HepG2 (cell line): ENCODE results near the gene HIPK2. TPM values are rescaled to one million over a fixed set of nuclear protein-coding genes. Genes with fewer than 3 reads are reported as not detected.

Experiments
- ATAC-seq: fragments of 200-7000 bp; cut with Tn5 transposase; 3 replicates; pipeline ENCODE4 v1.9.1; 2020; ENCODE audit warnings: mild to moderate bottlenecking, moderate library complexity
- BruUV-seq: library from RNA; stranded (reverse); fragments of 400-500 nt; replicated peaks from 2 replicates; lab custom pipeline; 2021; lab: Mats Ljungman, UMichigan
- CTCF ChIA-PET: fragments of 300-600 bp; formaldehyde crosslinking; extraction: SDS; loops from one replicate; lab custom pipeline; 2021; ENCODE audit warnings: low total read pairs, inconsistent platforms, low intra/inter-chr PET ratio; lab: Yijun Ruan, JAX
- POLR2A ChIA-PET: fragments of 350-600 bp; sonication (Branson Sonifier 250); formaldehyde crosslinking; loops from one replicate; lab custom pipeline; 2020; ENCODE audit warnings: antibody characterized with exemption, inconsistent platforms; lab: Yijun Ruan, JAX
- DNase-seq: peaks from one replicate; pipeline ENCODE4 v3.0.0-alpha.2; 2015; ENCODE audit warnings: low spot score
- FAIRE-seq: peaks from 3 replicates; lab custom pipeline; 2011; peaks lifted over from hg19 to GRCh38; lab: Jason Lieb, UNC
- H2AFZ ChIP-seq: one replicate; pipeline ENCODE4 v1.6.1; 2011; ENCODE audit warnings: low read length, inconsistent platforms
- H3K27ac ChIP-seq: fragments of 300-600 bp; 3 replicates; pipeline ENCODE4 v1.8.0; 2011; ENCODE audit warnings: mixed run types, mild to moderate bottlenecking, mixed read lengths, low read length, inconsistent platforms; ENCODE audit not compliant: insufficient read depth; ENCODE audit errors: extremely low read length
- H3K27me3 ChIP-seq, 2 experiments: fragments of 200-600 bp in 1 of 2; 2 replicates in 1 of 2; 3 replicates in 1 of 2; pipeline versions ENCODE4 v1.6.0 to v1.8.0; 2011; ENCODE audit warnings: low read length in 2 of 2, mild to moderate bottlenecking in 2 of 2, moderate library complexity in 2 of 2, inconsistent platforms in 1 of 2; ENCODE audit not compliant: insufficient read depth in 2 of 2, control insufficient read depth in 1 of 2
- H3K36me3 ChIP-seq, 2 experiments: fragments of 200-600 bp in 1 of 2; replicated peaks in 1 of 2; 2 replicates in 1 of 2; 3 replicates in 1 of 2; pipeline versions ENCODE4 v1.5.1 to v1.8.0; 2011; ENCODE audit warnings: low read length in 2 of 2, inconsistent platforms in 1 of 2; ENCODE audit not compliant: insufficient read depth in 2 of 2, control insufficient read depth in 1 of 2
- H3K4me1 ChIP-seq: 2 replicates; pipeline ENCODE4 v1.5.1; 2012; ENCODE audit warnings: low read length, inconsistent platforms; ENCODE audit not compliant: insufficient read depth
- H3K4me2 ChIP-seq: 2 replicates; pipeline ENCODE4 v1.6.0; 2011; ENCODE audit warnings: low read depth, low read length, inconsistent platforms
- H3K4me3 ChIP-seq, 3 experiments: fragments of 200-600 bp in 1 of 3; sonication (generic), shearing (Covaris generic) in 1 of 3; replicated peaks in 1 of 3; 2 replicates each; pipeline ENCODE4 v1.5.1; 2011 to 2016; ENCODE audit warnings: low read length in 3 of 3, inconsistent platforms in 2 of 3, low read depth in 2 of 3, mild to moderate bottlenecking in 2 of 3, control low read depth in 1 of 3, mixed read lengths in 1 of 3; ENCODE audit not compliant: insufficient read depth in 1 of 3
- H3K79me2 ChIP-seq: one replicate; pipeline ENCODE4 v1.6.1; 2011; ENCODE audit warnings: low read length, inconsistent platforms; ENCODE audit not compliant: insufficient read depth
- H3K9ac ChIP-seq: 2 replicates; pipeline ENCODE4 v1.6.0; 2011; ENCODE audit warnings: mild to moderate bottlenecking, low read depth, low read length, inconsistent platforms; ENCODE audit not compliant: insufficient read depth
- H3K9me3 ChIP-seq: 2 replicates; pipeline ENCODE4 v1.5.1; 2012; ENCODE audit warnings: mild to moderate bottlenecking, low read length
- H4K20me1 ChIP-seq: 2 replicates; pipeline ENCODE4 v1.6.0; 2011; ENCODE audit warnings: inconsistent platforms, mild to moderate bottlenecking, low read length, moderate library complexity; ENCODE audit not compliant: insufficient read depth
- HOXA7 ChIP-seq: sonication (generic); formaldehyde crosslinking; IDR thresholded peaks from 2 replicates; pipeline ENCODE4 v1.8.1; 2022; ENCODE audit warnings: mild to moderate bottlenecking, missing genetic modification reagents, moderate library complexity
- NCOA1 ChIP-seq: sonication (generic); formaldehyde crosslinking; IDR thresholded peaks from 2 replicates; pipeline ENCODE4 v1.9.0; 2021; ENCODE audit warnings: missing genetic modification reagents
- NFIB ChIP-seq: sonication (generic); formaldehyde crosslinking; IDR thresholded peaks from 2 replicates; pipeline ENCODE4 v1.9.0; 2021; ENCODE audit warnings: missing genetic modification reagents, mild to moderate bottlenecking, borderline replicate concordance
- NFYC ChIP-seq: IDR thresholded peaks from 2 replicates; pipeline ENCODE4 v1.6.1; 2016; ENCODE audit warnings: missing genetic modification reagents, missing compliant biosample characterization
- ZFP36 ChIP-seq: fragments of 150-350 bp; IDR thresholded peaks from 2 replicates; pipeline ENCODE4 v1.6.1; 2018; ENCODE audit warnings: borderline replicate concordance, low read length, low read depth; ENCODE audit not compliant: partially characterized antibody
- ZFP41 ChIP-seq: sonication (generic); formaldehyde crosslinking; IDR thresholded peaks from 2 replicates; pipeline ENCODE4 v1.4.0; 2020; ENCODE audit warnings: mild to moderate bottlenecking, missing genetic modification reagents, borderline replicate concordance
- ZNF552 ChIP-seq: sonication (generic); formaldehyde crosslinking; IDR thresholded peaks from 2 replicates; pipeline ENCODE4 v1.9.0; 2022; ENCODE audit warnings: missing genetic modification reagents, mild to moderate bottlenecking, borderline replicate concordance
- ZNF772 ChIP-seq: sonication (generic); formaldehyde crosslinking; IDR thresholded peaks from 2 replicates; pipeline ENCODE4 v1.5.0; 2020; ENCODE audit warnings: mild to moderate bottlenecking, missing genetic modification reagents
- WGBS: methylation state at CpG from one replicate; pipeline ENCODE4 v1.1.6; 2017; ENCODE audit warnings: low lambda C conversion rate; 5-methylcytosine and 5-hydroxymethylcytosine counted together
- in situ Hi-C: cut with HindIII; loops from 2 replicates; pipeline ENCODE4 v1.10.0; 2017; ENCODE audit warnings: low pct_unique_long_range_greater_than_20kb; ENCODE audit not compliant: extremely low pct_ligation_motif_present
- intact Hi-C: fragments of 100-400 bp; cut with micrococcal nuclease; formaldehyde crosslinking; loops from one replicate; pipeline ENCODE4 v1.10.0; 2022; ENCODE audit not compliant: unreplicated experiment
- polyA plus RNA-seq, 8 experiments: library from polyadenylated mRNA; depleted of rRNA in 3 of 8; stranded (reverse) in 7 of 8; unstranded in 1 of 8; fragments of >200 nt; fragmentation: Illumina TruSeq in 4 of 8; extraction: Trizol in 4 of 8; gene quantifications; 2 replicates each; pipeline versions ENCODE4 v1.2.1 to v1.2.3, GENCODE V29; 2011 to 2016; ENCODE audit warnings: low read depth in 4 of 8, missing spikeins in 1 of 8, mixed read lengths in 1 of 8; ENCODE audit not compliant: insufficient read depth in 1 of 8
- total RNA-seq, 5 experiments: library from RNA; depleted of rRNA; stranded (reverse); fragments of >200 nt; fragmentation: Illumina TruSeq; extraction: Trizol; gene quantifications; 2 replicates each; pipeline ENCODE4 v1.2.3, GENCODE V29; 2016; ENCODE audit warnings: low read depth in 1 of 5
- TF ChIP-seq, protein P1 (sequence below): sonication (generic); formaldehyde crosslinking; IDR thresholded peaks from 2 replicates; pipeline ENCODE4 v1.8.0; 2023; ENCODE audit warnings: mild to moderate bottlenecking, missing genetic modification reagents
- TF ChIP-seq, protein P2 (sequence below): sonication (generic); formaldehyde crosslinking; IDR thresholded peaks from 2 replicates; pipeline ENCODE4 v1.9.0; 2021; ENCODE audit warnings: mild to moderate bottlenecking, missing genetic modification reagents
- TF ChIP-seq, protein P3 (sequence below): sonication (generic); formaldehyde crosslinking; conservative IDR thresholded peaks from 2 replicates; pipeline ENCODE4 v1.5.0; 2020; ENCODE audit warnings: missing genetic modification reagents
- TF ChIP-seq, protein P4 (sequence below): sonication (generic); formaldehyde crosslinking; IDR thresholded peaks from 2 replicates; pipeline ENCODE4 v1.8.1; 2023; ENCODE audit warnings: mild to moderate bottlenecking, moderate library complexity, missing genetic modification reagents

HIPK2 gene
- total and polyA plus RNA-seq, 2 of the 13 experiments (the other 11 are each of a cell fraction or from before 2014, with no cell fraction given) = 14.4 to 20.2 TPM

DNA sequence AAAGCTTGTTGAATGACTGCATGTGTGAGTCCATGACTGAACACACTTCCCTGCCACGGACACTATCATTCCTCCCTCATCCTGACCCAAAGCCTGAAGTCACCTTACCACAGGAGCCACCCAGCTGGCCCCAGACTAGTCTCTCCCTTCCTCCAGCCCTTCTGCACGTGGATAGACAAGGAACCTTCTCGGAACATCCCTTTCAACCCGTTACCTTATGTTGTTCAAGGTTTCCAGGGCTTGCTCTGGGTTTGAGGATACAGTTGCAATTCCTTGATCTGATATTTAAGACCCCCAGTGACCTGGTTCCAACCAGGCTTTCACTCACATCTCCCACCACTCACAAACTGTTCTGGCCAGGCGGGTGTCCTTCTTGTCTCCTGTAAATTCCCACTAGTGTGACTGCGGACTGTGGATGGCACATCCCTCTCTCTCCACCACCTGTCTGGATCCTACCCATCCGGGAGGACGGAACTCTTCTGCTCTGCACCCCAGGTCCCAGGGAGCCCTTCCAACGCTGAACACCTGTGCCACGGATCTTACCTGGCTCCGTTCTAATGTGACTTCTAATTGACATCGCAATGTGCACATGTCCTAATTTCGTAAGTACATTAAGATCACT lies 62.5 kb downstream of the HIPK2 start:
- Histone ChIP-seq H3K36me3 (peaks cover 30 to 64% of the 10 kb centered on the region in 2 experiments), H3K4me1 (peaks cover 25% of the 10 kb centered on the region), H3K4me3 (no peak overlapping the region), H3K9ac (no peak overlapping the region), H3K79me2 (peaks cover 36% of the 10 kb centered on the region), H3K9me3 (no peaks in the 10 kb centered on the region), H3K4me2 (no peak overlapping the region), H3K27ac (no peak overlapping the region), H4K20me1 (0 out of 2 replicates have a peak, but pooled peaks cover 2% of the 10 kb centered on the region), H2AFZ (no peak overlapping the region), H3K27me3 (no peaks in the 10 kb centered on the region)
- WGBS = 95% methylated on average over 13 of the region's 13 CpGs
- in situ Hi-C loops (no loop called here), intact Hi-C loops (no loop called here)
- no peak for FAIRE-seq
- POLR2A ChIA-PET = no interaction called here
- CTCF ChIA-PET = no interaction called here
- no peak for ATAC-seq
- no TSS peak for BruUV-seq
- DNase-seq = no peak
- no peak for TF ChIP-seq ZFP41 (CRISPR knock-in tag)
- TF ChIP-seq, protein P1, sequence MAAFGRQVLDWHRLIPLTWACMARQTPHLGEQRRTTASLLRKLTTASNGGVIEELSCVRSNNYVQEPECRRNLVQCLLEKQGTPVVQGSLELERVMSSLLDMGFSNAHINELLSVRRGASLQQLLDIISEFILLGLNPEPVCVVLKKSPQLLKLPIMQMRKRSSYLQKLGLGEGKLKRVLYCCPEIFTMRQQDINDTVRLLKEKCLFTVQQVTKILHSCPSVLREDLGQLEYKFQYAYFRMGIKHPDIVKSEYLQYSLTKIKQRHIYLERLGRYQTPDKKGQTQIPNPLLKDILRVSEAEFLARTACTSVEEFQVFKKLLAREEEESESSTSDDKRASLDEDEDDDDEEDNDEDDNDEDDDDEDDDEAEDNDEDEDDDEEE = no peak
- TF ChIP-seq NFIB (CRISPR knock-in tag) = no peak
- TF ChIP-seq NFYC (CRISPR knock-in tag) = no peak
- TF ChIP-seq, protein P2, sequence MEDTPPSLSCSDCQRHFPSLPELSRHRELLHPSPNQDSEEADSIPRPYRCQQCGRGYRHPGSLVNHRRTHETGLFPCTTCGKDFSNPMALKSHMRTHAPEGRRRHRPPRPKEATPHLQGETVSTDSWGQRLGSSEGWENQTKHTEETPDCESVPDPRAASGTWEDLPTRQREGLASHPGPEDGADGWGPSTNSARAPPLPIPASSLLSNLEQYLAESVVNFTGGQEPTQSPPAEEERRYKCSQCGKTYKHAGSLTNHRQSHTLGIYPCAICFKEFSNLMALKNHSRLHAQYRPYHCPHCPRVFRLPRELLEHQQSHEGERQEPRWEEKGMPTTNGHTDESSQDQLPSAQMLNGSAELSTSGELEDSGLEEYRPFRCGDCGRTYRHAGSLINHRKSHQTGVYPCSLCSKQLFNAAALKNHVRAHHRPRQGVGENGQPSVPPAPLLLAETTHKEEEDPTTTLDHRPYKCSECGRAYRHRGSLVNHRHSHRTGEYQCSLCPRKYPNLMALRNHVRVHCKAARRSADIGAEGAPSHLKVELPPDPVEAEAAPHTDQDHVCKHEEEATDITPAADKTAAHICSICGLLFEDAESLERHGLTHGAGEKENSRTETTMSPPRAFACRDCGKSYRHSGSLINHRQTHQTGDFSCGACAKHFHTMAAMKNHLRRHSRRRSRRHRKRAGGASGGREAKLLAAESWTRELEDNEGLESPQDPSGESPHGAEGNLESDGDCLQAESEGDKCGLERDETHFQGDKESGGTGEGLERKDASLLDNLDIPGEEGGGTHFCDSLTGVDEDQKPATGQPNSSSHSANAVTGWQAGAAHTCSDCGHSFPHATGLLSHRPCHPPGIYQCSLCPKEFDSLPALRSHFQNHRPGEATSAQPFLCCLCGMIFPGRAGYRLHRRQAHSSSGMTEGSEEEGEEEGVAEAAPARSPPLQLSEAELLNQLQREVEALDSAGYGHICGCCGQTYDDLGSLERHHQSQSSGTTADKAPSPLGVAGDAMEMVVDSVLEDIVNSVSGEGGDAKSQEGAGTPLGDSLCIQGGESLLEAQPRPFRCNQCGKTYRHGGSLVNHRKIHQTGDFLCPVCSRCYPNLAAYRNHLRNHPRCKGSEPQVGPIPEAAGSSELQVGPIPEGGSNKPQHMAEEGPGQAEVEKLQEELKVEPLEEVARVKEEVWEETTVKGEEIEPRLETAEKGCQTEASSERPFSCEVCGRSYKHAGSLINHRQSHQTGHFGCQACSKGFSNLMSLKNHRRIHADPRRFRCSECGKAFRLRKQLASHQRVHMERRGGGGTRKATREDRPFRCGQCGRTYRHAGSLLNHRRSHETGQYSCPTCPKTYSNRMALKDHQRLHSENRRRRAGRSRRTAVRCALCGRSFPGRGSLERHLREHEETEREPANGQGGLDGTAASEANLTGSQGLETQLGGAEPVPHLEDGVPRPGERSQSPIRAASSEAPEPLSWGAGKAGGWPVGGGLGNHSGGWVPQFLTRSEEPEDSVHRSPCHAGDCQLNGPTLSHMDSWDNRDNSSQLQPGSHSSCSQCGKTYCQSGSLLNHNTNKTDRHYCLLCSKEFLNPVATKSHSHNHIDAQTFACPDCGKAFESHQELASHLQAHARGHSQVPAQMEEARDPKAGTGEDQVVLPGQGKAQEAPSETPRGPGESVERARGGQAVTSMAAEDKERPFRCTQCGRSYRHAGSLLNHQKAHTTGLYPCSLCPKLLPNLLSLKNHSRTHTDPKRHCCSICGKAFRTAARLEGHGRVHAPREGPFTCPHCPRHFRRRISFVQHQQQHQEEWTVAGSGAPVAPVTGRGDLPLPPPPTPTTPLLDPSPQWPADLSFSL (CRISPR knock-in tag) = no peak
- no peak for TF ChIP-seq ZFP36
- no peak for TF ChIP-seq NCOA1 (CRISPR knock-in tag)
- TF ChIP-seq, protein P3, sequence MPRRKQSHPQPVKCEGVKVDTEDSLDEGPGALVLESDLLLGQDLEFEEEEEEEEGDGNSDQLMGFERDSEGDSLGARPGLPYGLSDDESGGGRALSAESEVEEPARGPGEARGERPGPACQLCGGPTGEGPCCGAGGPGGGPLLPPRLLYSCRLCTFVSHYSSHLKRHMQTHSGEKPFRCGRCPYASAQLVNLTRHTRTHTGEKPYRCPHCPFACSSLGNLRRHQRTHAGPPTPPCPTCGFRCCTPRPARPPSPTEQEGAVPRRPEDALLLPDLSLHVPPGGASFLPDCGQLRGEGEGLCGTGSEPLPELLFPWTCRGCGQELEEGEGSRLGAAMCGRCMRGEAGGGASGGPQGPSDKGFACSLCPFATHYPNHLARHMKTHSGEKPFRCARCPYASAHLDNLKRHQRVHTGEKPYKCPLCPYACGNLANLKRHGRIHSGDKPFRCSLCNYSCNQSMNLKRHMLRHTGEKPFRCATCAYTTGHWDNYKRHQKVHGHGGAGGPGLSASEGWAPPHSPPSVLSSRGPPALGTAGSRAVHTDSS (CRISPR knock-in tag) = no peak
- TF ChIP-seq ZNF552 (CRISPR knock-in tag) = no peak
- TF ChIP-seq, protein P4, sequence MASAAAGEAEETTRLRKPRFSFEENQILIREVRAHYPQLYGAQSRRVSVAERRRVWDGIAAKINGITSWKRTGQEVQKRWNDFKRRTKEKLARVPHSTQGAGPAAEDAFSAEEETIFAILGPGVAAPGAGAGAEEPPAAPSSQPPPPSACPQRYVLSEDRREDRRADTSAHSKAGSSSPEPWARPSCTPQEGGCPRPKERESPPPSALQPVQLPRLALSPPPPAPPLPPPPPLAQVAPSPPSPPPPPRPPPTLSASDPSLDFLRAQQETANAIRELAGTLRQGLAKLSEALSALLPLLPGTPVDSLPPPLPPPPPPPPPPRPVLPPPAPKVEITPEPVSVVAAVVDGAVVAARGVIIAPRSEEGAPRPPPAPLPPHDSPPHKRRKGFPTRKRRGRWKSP (CRISPR knock-in tag) = no peak
- TF ChIP-seq ZNF772 (CRISPR knock-in tag) = no peak
- TF ChIP-seq HOXA7 = no peak
